ENCODE data around the gene ATP2B1.

- TF ChIP-seq CTCF (IDR thresholded peaks at IDR 0.05) = no peak
- TF ChIP-seq POLR2A (IDR thresholded peaks at IDR 0.05) = no peak
Observed at GRCh38 chr12:89740943-89741342, 32.3 kb upstream of the ATP2B1 start.
